K562 (cell line): ENCODE data around the gene TMEM129. TPM values are rescaled to one million over a fixed set of nuclear protein-coding genes. Genes with fewer than 3 reads are reported as not detected.

ENCODE experiments used
- ATAC-seq: fragments of 200-7000 bp; cut with Tn5 transposase; 3 replicates; pipeline ENCODE4 v1.9.1; 2020; ENCODE audit warnings: moderate library complexity
- BruUV-seq: library from RNA; stranded (reverse); fragments of 400-500 nt; replicated peaks from 2 replicates; lab custom pipeline; 2021; lab: Mats Ljungman, UMichigan
- CTCF ChIA-PET: fragments of 300-600 bp; formaldehyde crosslinking; extraction: SDS; loops from one replicate; lab custom pipeline; 2021; ENCODE audit warnings: low intra/inter-chr PET ratio; lab: Yijun Ruan, JAX
- POLR2A ChIA-PET: fragments of 300-600, 350-650 bp; sonication (Branson Sonifier 250); formaldehyde crosslinking; extraction: SDS; loops from one replicate; lab custom pipeline; 2021; ENCODE audit warnings: antibody characterized with exemption, inconsistent platforms; lab: Yijun Ruan, JAX
- DNase-seq, 4 experiments: peaks; one replicate each; pipeline versions ENCODE4 v3.0.0 to v3.0.0-alpha.2; 2011 to 2018; ENCODE audit warnings: low spot score in 3 of 4, mixed read lengths in 3 of 4; ENCODE audit errors: extremely low read depth in 1 of 4
- FAIRE-seq: peaks from 2 replicates; lab custom pipeline; 2011; peaks lifted over from hg19 to GRCh38; lab: Jason Lieb, UNC
- H2AFZ ChIP-seq: 2 replicates; pipeline ENCODE4 v1.6.0; 2011; ENCODE audit warnings: low read depth, low read length, control low read depth, inconsistent platforms
- H3K27ac ChIP-seq: fragments of 200-600 bp; 3 replicates; pipeline ENCODE4 v1.8.0; 2011; ENCODE audit warnings: low read depth, mild to moderate bottlenecking, control low read depth, inconsistent platforms, low read length, moderate library complexity, mixed read lengths; ENCODE audit errors: extremely low read depth
- H3K27me3 ChIP-seq, 2 experiments: fragments of 300-600 bp in 1 of 2; 2 replicates in 1 of 2; 3 replicates in 1 of 2; pipeline versions ENCODE4 v1.6.0 to v1.8.0; 2011; ENCODE audit warnings: inconsistent platforms in 2 of 2, low read length in 2 of 2, mild to moderate bottlenecking in 1 of 2, mixed read lengths in 1 of 2, moderate library complexity in 1 of 2; ENCODE audit not compliant: control insufficient read depth in 2 of 2, insufficient read depth in 2 of 2
- H3K36me3 ChIP-seq: fragments of 300-600 bp; 3 replicates; pipeline ENCODE4 v1.8.0; 2011; ENCODE audit warnings: mild to moderate bottlenecking, low read length, inconsistent platforms; ENCODE audit not compliant: control insufficient read depth, insufficient read depth
- H3K4me1 ChIP-seq, 2 experiments: fragments of 200-600 bp in 1 of 2; replicated peaks in 1 of 2; 2 replicates in 1 of 2; 3 replicates in 1 of 2; pipeline versions ENCODE4 v1.5.1 to v1.8.0; 2011; ENCODE audit warnings: inconsistent platforms in 2 of 2, low read length in 2 of 2, mild to moderate bottlenecking in 1 of 2, mixed read lengths in 1 of 2, moderate library complexity in 1 of 2; ENCODE audit not compliant: control insufficient read depth in 2 of 2, insufficient read depth in 2 of 2
- H3K4me2 ChIP-seq: 2 replicates; pipeline ENCODE4 v1.6.1; 2011; ENCODE audit warnings: low read length, control low read depth, inconsistent platforms, mixed read lengths; ENCODE audit not compliant: insufficient read depth
- H3K4me3 ChIP-seq: fragments of 200-600 bp; sonication (generic), shearing (Covaris generic); 2 replicates; pipeline ENCODE4 v1.5.1; 2016; ENCODE audit warnings: control low read depth, inconsistent platforms
- H3K79me2 ChIP-seq: fragments of 200-600 bp; 3 replicates; pipeline ENCODE4 v1.8.0; 2011; ENCODE audit warnings: low read length, inconsistent platforms; ENCODE audit not compliant: control insufficient read depth, insufficient read depth
- H3K9ac ChIP-seq, 2 experiments: 2 replicates each; pipeline versions ENCODE4 v1.6.0 to v1.6.1; 2011; ENCODE audit warnings: low read depth in 2 of 2, low read length in 2 of 2, control low read depth in 1 of 2, inconsistent platforms in 1 of 2, mild to moderate bottlenecking in 1 of 2, mixed read lengths in 1 of 2; ENCODE audit not compliant: insufficient read depth in 1 of 2
- H3K9me1 ChIP-seq: one replicate; pipeline ENCODE4 v1.6.0; 2011; ENCODE audit warnings: inconsistent platforms, mild to moderate bottlenecking, low read length, moderate library complexity; ENCODE audit not compliant: control insufficient read depth, insufficient read depth
- H3K9me3 ChIP-seq: replicated peaks from 2 replicates; pipeline ENCODE4 v1.5.1; 2011; ENCODE audit warnings: low read depth, low read length, inconsistent platforms; ENCODE audit not compliant: control insufficient read depth, insufficient read depth
- H4K20me1 ChIP-seq: replicated peaks from 2 replicates; pipeline ENCODE4 v1.6.1; 2011; ENCODE audit warnings: low read length, inconsistent platforms, mixed read lengths; ENCODE audit not compliant: control insufficient read depth, insufficient read depth
- GATAD2A ChIP-seq: fragments of 450-650 bp; IDR thresholded peaks from 2 replicates; pipeline ENCODE4 v1.6.1; 2017
- POLR2G ChIP-seq: fragments of 200-400 bp; formaldehyde crosslinking; IDR thresholded peaks from 2 replicates; pipeline ENCODE4 v1.6.1; 2017; ENCODE audit warnings: low read depth, mild to moderate bottlenecking, antibody characterized with exemption, low read length, moderate library complexity
- RBFOX2 ChIP-seq: fragments of 200-400 bp; formaldehyde crosslinking; IDR thresholded peaks from 2 replicates; pipeline ENCODE4 v1.6.1; 2017; ENCODE audit warnings: low read depth, mild to moderate bottlenecking, low read length, moderate library complexity
- RBM22 ChIP-seq: fragments of 200-400 bp; formaldehyde crosslinking; IDR thresholded peaks from 2 replicates; pipeline ENCODE4 v1.6.1; 2018; ENCODE audit warnings: low read length, low read depth; ENCODE audit not compliant: poor library complexity, severe bottlenecking
- SUPT5H ChIP-seq: fragments of 450-650 bp; IDR thresholded peaks from 2 replicates; pipeline ENCODE4 v1.6.1; 2016
- TEAD4 ChIP-seq, 2 experiments: sonication (generic) in 1 of 2; formaldehyde crosslinking in 1 of 2; IDR thresholded peaks; 2 replicates each; pipeline versions ENCODE4 v1.6.1 to v1.8.0; 2012 to 2022; ENCODE audit warnings: borderline replicate concordance in 1 of 2, inconsistent platforms in 1 of 2, low read length in 1 of 2, mild to moderate bottlenecking in 1 of 2, missing genetic modification reagents in 1 of 2
- WGBS: fragments of 100-300 bp; shearing (Covaris generic); methylation state at CpG from one replicate; pipeline ENCODE4 v1.1.6; 2016; ENCODE audit warnings: low coverage, mixed read lengths; ENCODE audit not compliant: insufficient coverage; ENCODE audit errors: missing lambda C conversion rate; 5-methylcytosine and 5-hydroxymethylcytosine counted together
- in situ Hi-C: fragments of 300-500 bp; cut with MboI; formaldehyde crosslinking; loops from 4 replicates; pipeline ENCODE4 v1.15.0; 2018; ENCODE audit warnings: inconsistent platforms, mixed read lengths
- intact Hi-C: fragments of 100-400 bp; cut with micrococcal nuclease; formaldehyde crosslinking; loops from 2 replicates; pipeline ENCODE4 v1.14.2; 2022
- polyA plus RNA-seq, 8 experiments: library from polyadenylated mRNA; depleted of rRNA in 4 of 8; stranded (reverse) in 5 of 8; unstranded in 3 of 8; fragments of >200 nt; fragmentation: Nextera tagmentation in 2 of 8; fragmentation: Illumina TruSeq in 1 of 8; extraction: Ambion mirVana in 2 of 8; extraction: Trizol in 1 of 8; gene quantifications; 2 replicates each; pipeline versions ENCODE4 v1.2.1 to v1.2.3, GENCODE V29; 2011 to 2014; ENCODE audit warnings: inconsistent platforms in 1 of 8, missing spikeins in 1 of 8
- total RNA-seq, 7 experiments: library from RNA; depleted of rRNA in 6 of 7; stranded (reverse); fragments of >200 nt in 6 of 7; fragmentation: Illumina TruSeq in 2 of 7; extraction: Trizol in 2 of 7; gene quantifications; 2 replicates each; pipeline versions ENCODE4 v1.2.1 to v1.2.3, GENCODE V29; 2011 to 2021; ENCODE audit warnings: low replicate concordance in 1 of 7
- TF ChIP-seq, protein P1 (sequence below), 2 experiments: fragments of 250-450 bp in 1 of 2; fragments of 450-650 bp in 1 of 2; sonication (Bioruptor Pico) in 1 of 2; IDR thresholded peaks; 2 replicates each; pipeline versions ENCODE4 v1.6.1 to v1.8.0; 2016 to 2021; ENCODE audit warnings: mild to moderate bottlenecking in 2 of 2, moderate library complexity in 2 of 2, missing compliant biosample characterization in 1 of 2, missing genetic modification characterization in 1 of 2

Gene TMEM129
- total and polyA plus RNA-seq, 9 of the 15 experiments (the other 6 are each of a cell fraction or from before 2014, with no cell fraction given): 0.34 to 47.2 (median 18.8) TPM

DNA sequence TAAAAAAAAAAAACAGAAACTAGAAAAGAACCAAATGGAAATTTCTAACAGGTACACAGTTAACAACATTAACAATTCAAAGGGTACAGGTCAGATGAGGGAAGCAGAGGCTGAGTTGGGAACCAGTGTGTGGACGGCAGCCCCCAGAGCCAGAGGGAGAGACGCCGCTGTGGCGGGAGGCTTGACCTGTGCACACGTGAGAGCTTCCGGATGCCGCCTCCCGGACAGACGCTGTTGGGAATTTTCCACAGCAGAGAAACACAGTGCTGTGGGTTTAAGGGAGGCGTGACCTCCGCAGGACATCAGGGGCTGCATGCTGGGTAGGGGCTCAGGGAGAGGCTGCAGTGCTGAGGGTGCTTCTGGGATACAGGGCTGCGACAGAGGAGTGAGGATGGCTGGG lies 22.4 kb upstream of the TMEM129 start:
- Histone ChIP-seq H2AFZ (no peak overlapping the region), H3K9me3 (no peaks in the 10 kb centered on the region), H4K20me1 (no peaks in the 10 kb centered on the region), H3K27ac (no peak overlapping the region), H3K36me3 (peaks cover 64% of the 10 kb centered on the region; the same call in 2 of the 3 replicates), H3K9ac (peak overlapping the region in 1 of 2 experiments; percentile 58; a peak in 1 of 4 replicates), H3K4me3 (no peak overlapping the region), H3K27me3 (no peaks in the 10 kb centered on the region), H3K4me1 (peaks cover 0 to 54% of the 10 kb centered on the region in 2 experiments; a peak in 2 of 5 replicates), H3K4me2 (no peak overlapping the region), H3K79me2 (no peaks in the 10 kb centered on the region), H3K9me1 (no peaks in the 10 kb centered on the region)
- ATAC-seq: no peak
- TF ChIP-seq RBFOX2 (0 out of 2 replicates have a peak, but pooled peaks have one; percentile 34), SUPT5H (peak; percentile 32; the same call in 1 of the 2 replicates), GATAD2A (no peak)
- ChIA-PET POLR2A (no interaction called here), CTCF (interaction anchor here (0.6 kb wide), 1 partner anchor 167 kb away, joined by 4 read pairs; no protein-coding TSS in a partner anchor)
- DNase-seq: no peak
- TSS peak; percentile 24 for BruUV-seq
- intact Hi-C loops (no loop called here), in situ Hi-C loops (loop anchor here (5.0 kb wide), 2 partner anchors 69 to 149 kb away; no protein-coding TSS in a partner anchor)
- no peak for FAIRE-seq
- WGBS: 81% methylated on average over 12 of the region's 12 CpGs

DNA sequence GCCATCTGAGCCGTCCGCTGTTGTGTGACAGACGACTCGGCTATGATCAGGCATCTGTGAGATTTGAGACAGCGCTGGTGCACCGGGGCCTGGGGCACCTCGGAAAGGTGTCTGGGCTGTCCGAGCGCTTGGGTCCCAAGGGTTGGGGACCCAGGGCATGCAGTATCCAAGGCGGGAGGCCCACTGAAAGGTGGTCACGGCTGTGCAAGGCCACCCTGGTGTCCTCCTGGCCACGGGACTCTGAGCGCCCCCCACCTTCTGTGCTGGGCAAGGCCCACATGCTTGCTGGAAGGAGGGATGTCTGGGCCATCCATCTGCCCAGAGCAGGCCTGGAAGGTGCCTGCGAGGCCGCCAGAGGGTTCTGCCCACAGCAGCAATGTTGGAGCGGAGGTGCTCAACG lies 20.1 kb upstream of the TMEM129 start:
- Histone ChIP-seq H2AFZ (no peak overlapping the region), H3K27me3 (no peaks in the 10 kb centered on the region), H3K9ac (peak overlapping the region in 1 of 2 experiments; percentile 27; a peak in 1 of 4 replicates), H3K9me3 (peaks cover 7% of the 10 kb centered on the region), H3K4me2 (no peak overlapping the region), H4K20me1 (no peaks in the 10 kb centered on the region), H3K4me3 (no peak overlapping the region), H3K27ac (no peak overlapping the region), H3K4me1 (peaks cover 0 to 33% of the 10 kb centered on the region in 2 experiments; a peak in 2 of 5 replicates), H3K36me3 (peaks cover 87% of the 10 kb centered on the region), H3K79me2 (no peaks in the 10 kb centered on the region), H3K9me1 (no peaks in the 10 kb centered on the region)
- WGBS: 89% methylated on average over 11 of the region's 17 CpGs
- no peak for ATAC-seq
- in situ Hi-C loops (loop anchor here (5.0 kb wide), 2 partner anchors 71 to 151 kb away; no protein-coding TSS in a partner anchor), intact Hi-C loops (no loop called here)
- TF ChIP-seq RBM22 (peak; percentile 75), POLR2G (peak; percentile 58), RBFOX2 (peak; percentile 28; the same call in 1 of the 2 replicates), TEAD4 (IDR thresholded peaks at IDR 0.05; ENCODE audit: low read length) (no peak), TEAD4 (CRISPR knock-in tag; IDR thresholded peaks at IDR 0.05; ENCODE audit: borderline replicate concordance) (no peak)
- TF ChIP-seq, protein P1, sequence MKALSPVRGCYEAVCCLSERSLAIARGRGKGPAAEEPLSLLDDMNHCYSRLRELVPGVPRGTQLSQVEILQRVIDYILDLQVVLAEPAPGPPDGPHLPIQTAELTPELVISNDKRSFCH (CRISPR knock-in tag; IDR thresholded peaks at IDR 0.05): no peak
- TF ChIP-seq, protein P1 (tag; IDR thresholded peaks at IDR 0.05): no peak
- FAIRE-seq: no peak
- no TSS peak for BruUV-seq
- ChIA-PET POLR2A (interaction anchor here (0.6 to 2.7 kb wide), 4 partner anchors 11 to 200 kb away, joined by 3 to 11 read pairs (median 4); no protein-coding TSS in a partner anchor), CTCF (interaction anchor here (0.5 kb wide), 1 partner anchor 63 kb away, joined by 3 read pairs; no protein-coding TSS in a partner anchor)
- no peak for DNase-seq
